ENCODE data around the gene TRAPPC2B. TPM values are rescaled to one million over a fixed set of nuclear protein-coding genes. Genes with fewer than 3 reads are reported as not detected.

TRAPPC2B gene
- total RNA-seq, 2 experiments from 2014 or later, result 10.5 to 10.9 TPM

DNA sequence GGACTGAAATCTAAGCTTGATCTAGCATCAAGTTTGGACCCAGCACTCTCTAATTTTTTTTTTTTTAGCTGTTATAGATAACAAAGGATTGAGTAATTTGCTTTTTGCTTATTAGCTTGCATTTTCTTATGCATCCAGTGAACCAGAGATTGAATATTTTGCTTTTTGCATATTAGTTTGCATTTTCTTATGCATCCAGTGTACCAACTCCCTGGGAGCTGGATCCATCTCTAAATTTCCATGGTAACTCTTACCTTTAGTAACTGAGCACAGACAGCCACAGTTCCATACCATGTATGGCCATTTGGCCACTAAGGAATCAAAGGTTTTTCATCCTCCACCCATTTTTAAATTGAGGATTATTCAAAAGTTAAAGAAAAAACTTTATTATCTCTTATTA lies 17.6 kb downstream of the TRAPPC2B start:
- CTCF ChIA-PET, result no interaction called here
- H3K9me3 Mint-ChIP-seq, result peaks cover 58% of the 10 kb centered on the region
- no peak overlapping the region for H3K27ac Mint-ChIP-seq
- no peaks in the 10 kb centered on the region for H3K4me1 Mint-ChIP-seq
- peaks cover 41% of the 10 kb centered on the region for H3K36me3 Mint-ChIP-seq (ENCODE audit: low read depth)
- POLR2A ChIA-PET, result no interaction called here
- no peaks in the 10 kb centered on the region for H3K27me3 Mint-ChIP-seq
- DNase-seq, result no peak
- H3K4me3 Mint-ChIP-seq, result no peak overlapping the region

DNA sequence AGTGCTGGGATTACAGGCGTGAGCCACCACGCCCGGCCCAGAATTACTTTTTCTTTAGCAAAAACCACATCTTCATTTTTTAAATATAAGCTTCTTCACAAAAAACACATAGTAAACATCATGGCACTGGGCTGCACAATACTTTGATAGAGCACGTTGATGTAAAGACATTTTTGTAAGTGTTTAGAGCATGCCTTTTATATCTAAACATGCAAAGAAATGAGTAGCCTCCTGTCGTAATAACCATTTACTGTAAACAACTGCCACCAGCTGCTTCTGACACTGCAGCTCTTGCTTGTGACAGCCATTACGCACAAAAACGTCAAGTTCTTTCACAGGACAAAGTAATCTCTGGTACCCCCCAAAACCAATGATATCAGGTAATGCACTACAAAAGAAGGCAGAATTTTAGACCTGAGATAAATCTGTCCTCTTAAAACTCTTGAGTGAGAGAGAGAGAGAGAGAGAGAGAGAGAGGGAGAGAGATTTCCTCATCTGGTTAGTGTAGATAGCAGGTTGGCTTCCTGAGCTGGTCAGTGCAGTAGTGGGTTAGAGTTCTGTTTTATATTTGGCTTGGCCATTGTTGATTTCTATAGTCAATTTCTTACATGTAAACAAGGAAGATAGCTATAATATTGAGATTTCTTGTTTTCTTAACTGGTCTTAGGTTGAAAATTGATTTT lies 19.6 kb downstream of the TRAPPC2B start:
- H3K9me3 Mint-ChIP-seq, result peaks cover 55% of the 10 kb centered on the region
- ChIA-PET CTCF (no interaction called here), POLR2A (no interaction called here)
- H3K4me1 Mint-ChIP-seq, result no peaks in the 10 kb centered on the region
- no peak for DNase-seq
- no peaks in the 10 kb centered on the region for H3K27me3 Mint-ChIP-seq
- peaks cover 25% of the 10 kb centered on the region for H3K36me3 Mint-ChIP-seq (ENCODE audit: low read depth)
- H3K4me3 Mint-ChIP-seq, result no peak overlapping the region
- H3K27ac Mint-ChIP-seq, result no peak overlapping the region

DNA sequence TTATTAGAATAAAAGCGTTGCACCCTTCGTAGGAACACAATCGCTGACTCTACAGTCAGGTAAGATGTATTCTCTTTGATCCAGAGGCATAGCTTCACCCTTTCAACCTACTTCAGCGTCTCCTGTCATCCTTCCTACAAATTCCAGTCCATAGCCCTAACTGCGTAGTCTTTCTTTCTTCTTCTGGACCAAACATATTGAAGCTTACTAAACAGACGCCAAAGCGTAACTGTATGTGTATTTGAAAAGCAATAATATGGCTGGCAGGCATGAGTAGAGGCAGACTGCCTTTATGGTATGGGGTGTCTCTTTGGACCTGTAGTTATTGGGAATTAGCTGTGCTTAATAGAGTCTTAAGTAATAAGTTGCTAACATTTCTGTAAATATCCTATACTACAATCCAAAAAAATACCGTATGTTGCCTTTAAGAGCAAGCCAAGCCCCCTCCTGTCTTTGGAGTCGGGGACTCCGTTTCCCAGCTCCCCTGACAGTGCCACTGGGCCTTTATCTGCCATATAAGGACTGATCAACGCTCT lies 25.9 kb downstream of the TRAPPC2B start:
- no peak for DNase-seq
- Mint-ChIP-seq H3K36me3 (ENCODE audit: low read depth) (peaks cover 51% of the 10 kb centered on the region), H3K27ac (peak overlapping the region; percentile 87), H3K9me3 (peaks cover 38% of the 10 kb centered on the region), H3K4me1 (peaks cover 39% of the 10 kb centered on the region), H3K4me3 (peak overlapping the region; percentile 98), H3K27me3 (no peaks in the 10 kb centered on the region)
- CTCF ChIA-PET, result interaction anchor here (1.5 to 1.7 kb wide), 2 partner anchors 22 to 38 kb away, joined by 3 to 5 read pairs; partner anchors contain the start of gene ZNF304
- POLR2A ChIA-PET, result interaction anchor here (0.8 to 2.0 kb wide), 12 partner anchors 9 to 794 kb away, joined by 3 to 12 read pairs (median 4); partner anchors contain the start of genes TRAPPC2B, ZNF134, ZNF264 and ZNF417

DNA sequence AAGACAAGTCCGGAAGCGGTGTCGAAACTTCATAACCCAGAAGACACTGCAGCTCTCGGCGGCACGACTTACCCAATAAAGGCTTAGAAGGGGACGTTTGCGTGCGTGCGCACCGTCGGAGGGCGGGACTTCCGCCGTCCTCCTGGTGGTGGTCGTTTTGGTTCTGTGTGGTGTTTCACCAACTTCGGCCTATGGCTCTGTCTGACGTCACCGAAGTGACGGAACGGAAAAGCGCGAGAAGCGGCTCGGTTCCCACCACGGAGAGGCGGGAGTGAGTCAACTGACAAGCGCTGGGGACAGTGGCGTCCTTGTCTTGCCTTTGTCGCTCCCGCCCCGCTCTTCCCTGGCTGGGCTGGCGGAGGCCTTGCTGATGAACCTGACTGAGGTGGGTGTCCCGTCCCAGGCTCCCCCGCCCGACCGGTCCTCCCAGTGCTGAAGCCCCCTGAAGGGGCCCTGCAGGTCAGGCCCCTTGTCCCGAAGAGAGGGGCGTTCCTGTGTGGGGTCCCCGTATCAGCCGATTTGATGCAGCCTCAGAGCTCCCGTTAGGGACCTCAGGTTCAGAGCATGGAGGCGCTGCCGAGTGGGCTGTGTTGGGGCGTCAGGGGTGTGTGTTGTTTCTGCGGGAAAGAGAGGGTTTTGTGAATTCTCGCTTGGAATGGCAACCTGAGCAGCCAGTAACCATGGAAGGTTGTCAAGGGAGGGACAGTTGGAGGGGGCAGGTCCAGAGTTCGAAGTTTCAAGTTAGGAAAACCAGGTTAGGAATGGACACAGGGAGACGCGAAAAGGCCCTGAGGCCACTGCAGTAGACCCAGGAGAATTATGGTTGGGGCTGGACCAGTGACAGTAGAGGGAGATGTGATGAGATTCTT lies 26.6 kb downstream of the TRAPPC2B start, which contains the start of gene ZNF548:
Gene ZNF548, plus strand, starts transcription at position 125 of the 869 bp plus-strand sequence. Its CDS starts 246 bp downstream, at position 371.
- Mint-ChIP-seq H3K27me3 (no peaks in the 10 kb centered on the region), H3K4me1 (peaks cover 43% of the 10 kb centered on the region), H3K36me3 (ENCODE audit: low read depth) (peaks cover 58% of the 10 kb centered on the region), H3K4me3 (peak within 1 kb of the TSS; percentile 98), H3K27ac (peak within 1 kb of the TSS; percentile 87), H3K9me3 (peaks cover 38% of the 10 kb centered on the region)
- ChIA-PET CTCF (interaction anchor here (1.5 to 1.7 kb wide), 2 partner anchors 22 to 39 kb away, joined by 3 to 5 read pairs; partner anchors contain the start of gene ZNF304), POLR2A (interaction anchor here (0.8 to 2.0 kb wide), 11 partner anchors 9 to 794 kb away, joined by 3 to 12 read pairs (median 4); partner anchors contain the start of genes TRAPPC2B, ZNF264, ZNF417 and ZNF419)
- peak; percentile 95 for DNase-seq

DNA sequence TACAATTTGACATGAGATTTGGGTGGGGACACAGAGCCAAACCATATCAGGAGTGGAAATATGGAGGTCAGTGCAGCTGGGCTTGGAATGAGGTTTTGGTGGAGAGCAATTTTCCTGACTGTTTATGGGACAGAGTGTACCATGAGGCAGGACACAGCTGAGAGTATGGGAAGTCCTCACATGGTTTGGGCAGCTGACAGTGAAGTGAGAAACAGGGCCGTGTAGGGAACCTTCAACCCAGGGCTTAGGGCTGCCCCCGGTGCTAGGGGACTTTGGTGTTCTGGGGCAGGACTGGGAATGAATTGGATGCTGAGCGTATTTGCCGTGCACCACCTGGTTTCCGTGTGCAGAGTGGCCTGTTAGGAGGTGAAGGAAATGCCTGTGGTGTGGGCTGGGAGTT lies 32.4 kb downstream of the TRAPPC2B start:
- CTCF ChIA-PET, result no interaction called here
- POLR2A ChIA-PET, result no interaction called here
- peaks cover 61% of the 10 kb centered on the region for H3K9me3 Mint-ChIP-seq
- H3K4me3 Mint-ChIP-seq, result no peak overlapping the region
- H3K27ac Mint-ChIP-seq, result no peak overlapping the region
- H3K36me3 Mint-ChIP-seq (ENCODE audit: low read depth), result peaks cover 90% of the 10 kb centered on the region
- H3K27me3 Mint-ChIP-seq, result no peaks in the 10 kb centered on the region
- H3K4me1 Mint-ChIP-seq, result peaks cover 24% of the 10 kb centered on the region
- no peak for DNase-seq

DNA sequence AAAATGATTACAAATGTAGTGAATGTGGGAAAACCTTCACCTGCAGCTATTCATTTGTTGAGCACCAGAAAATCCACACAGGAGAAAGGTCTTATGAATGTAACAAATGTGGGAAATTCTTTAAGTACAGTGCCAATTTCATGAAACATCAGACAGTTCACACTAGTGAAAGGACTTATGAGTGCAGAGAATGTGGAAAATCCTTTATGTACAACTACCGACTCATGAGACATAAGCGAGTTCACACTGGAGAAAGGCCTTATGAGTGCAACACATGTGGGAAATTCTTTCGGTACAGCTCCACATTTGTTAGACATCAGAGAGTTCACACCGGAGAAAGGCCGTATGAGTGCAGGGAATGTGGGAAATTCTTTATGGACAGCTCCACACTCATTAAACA lies 35.5 kb downstream of the TRAPPC2B start:
- Mint-ChIP-seq H3K4me1 (peaks cover 9% of the 10 kb centered on the region), H3K4me3 (no peak overlapping the region), H3K9me3 (peaks cover 71% of the 10 kb centered on the region), H3K27me3 (no peaks in the 10 kb centered on the region), H3K36me3 (ENCODE audit: low read depth) (peaks cover 82% of the 10 kb centered on the region), H3K27ac (no peak overlapping the region)
- POLR2A ChIA-PET, result interaction anchor here (0.7 kb wide), 1 partner anchor 9 kb away, joined by 3 read pairs; the partner anchor contains the start of gene ZNF548
- DNase-seq, result no peak
- CTCF ChIA-PET, result no interaction called here

DNA sequence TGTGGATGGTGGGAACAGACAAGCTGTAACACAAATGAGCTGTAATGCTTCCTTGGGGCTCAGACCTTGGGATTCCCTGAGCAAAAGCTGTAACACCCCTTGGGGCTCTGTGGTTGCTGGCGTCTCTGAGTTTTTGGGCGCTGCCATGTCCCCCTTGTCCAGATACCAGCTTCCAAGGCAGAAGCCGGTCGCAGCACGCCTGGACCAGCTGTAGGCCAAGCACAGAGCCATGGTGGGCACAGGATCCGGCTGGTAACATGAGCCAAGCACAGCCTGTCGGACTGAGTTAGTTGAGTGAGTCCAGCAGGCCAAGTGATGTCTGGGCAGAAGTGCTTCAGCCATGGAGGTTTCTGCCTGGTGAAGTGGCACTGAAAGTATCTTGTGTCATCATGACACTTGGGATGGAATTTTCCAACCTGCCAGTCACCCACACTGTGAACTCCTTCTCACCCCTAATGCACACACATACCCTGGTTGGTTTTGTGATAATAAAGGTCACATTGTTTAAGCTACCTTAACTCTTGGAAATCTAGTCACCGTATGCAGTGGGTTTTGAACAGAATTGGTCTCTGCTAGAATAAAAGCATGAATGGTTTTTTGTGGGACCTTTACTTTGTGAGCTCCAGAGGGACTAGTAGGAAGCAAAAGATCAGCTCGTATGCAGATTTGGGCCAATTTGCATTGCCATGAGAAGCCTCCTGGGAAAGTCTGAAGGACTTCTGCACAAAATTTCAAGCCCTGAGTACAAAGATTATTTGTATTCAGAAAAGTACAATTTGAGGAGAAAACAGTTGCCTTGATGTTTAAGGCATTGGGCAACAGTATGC lies 40.6 kb downstream of the TRAPPC2B start:
- Mint-ChIP-seq H3K27me3 (no peaks in the 10 kb centered on the region), H3K36me3 (ENCODE audit: low read depth) (peaks cover 32% of the 10 kb centered on the region), H3K9me3 (peaks cover 34% of the 10 kb centered on the region), H3K27ac (no peak overlapping the region), H3K4me1 (peaks cover 4% of the 10 kb centered on the region), H3K4me3 (no peak overlapping the region)
- POLR2A ChIA-PET, result no interaction called here
- CTCF ChIA-PET, result interaction anchor here (0.7 kb wide), 1 partner anchor 36 kb away, joined by 3 read pairs; no protein-coding TSS in a partner anchor
- no peak for DNase-seq

DNA sequence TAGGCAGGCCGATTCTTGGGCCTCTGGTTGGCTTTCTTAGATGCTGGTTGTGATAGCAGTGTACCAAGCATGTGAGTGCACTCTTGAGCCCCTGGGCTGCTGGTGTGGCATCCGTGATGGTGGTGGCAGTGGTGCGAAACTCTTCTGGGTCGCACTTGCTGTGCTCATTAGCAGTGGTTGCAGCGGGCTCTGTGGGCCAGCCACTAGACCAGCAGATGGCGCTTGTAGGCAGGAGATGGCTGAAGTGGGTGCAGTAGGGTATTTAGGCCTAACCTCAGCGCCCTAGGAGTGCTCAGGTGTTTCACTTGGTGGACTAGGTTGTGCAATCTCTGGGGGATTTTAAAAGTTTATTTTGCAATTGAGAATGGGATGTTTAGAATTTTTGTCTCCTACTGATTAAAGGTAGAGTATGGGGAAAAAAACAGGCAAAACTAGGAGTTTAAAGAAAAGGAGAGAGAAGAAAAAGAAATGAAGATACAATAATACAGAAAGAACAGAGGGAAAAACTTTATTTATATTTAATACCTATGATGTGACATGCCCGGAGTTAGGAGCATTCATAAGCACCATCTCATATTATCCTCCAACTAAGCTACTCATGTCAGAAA lies 43.3 kb downstream of the TRAPPC2B start:
- Mint-ChIP-seq H3K36me3 (ENCODE audit: low read depth) (peaks cover 15% of the 10 kb centered on the region), H3K27me3 (no peaks in the 10 kb centered on the region), H3K9me3 (peaks cover 15% of the 10 kb centered on the region), H3K4me3 (no peak overlapping the region), H3K27ac (no peak overlapping the region), H3K4me1 (peaks cover 18% of the 10 kb centered on the region)
- CTCF ChIA-PET, result no interaction called here
- peak; percentile 73 for DNase-seq
- POLR2A ChIA-PET, result no interaction called here

DNA sequence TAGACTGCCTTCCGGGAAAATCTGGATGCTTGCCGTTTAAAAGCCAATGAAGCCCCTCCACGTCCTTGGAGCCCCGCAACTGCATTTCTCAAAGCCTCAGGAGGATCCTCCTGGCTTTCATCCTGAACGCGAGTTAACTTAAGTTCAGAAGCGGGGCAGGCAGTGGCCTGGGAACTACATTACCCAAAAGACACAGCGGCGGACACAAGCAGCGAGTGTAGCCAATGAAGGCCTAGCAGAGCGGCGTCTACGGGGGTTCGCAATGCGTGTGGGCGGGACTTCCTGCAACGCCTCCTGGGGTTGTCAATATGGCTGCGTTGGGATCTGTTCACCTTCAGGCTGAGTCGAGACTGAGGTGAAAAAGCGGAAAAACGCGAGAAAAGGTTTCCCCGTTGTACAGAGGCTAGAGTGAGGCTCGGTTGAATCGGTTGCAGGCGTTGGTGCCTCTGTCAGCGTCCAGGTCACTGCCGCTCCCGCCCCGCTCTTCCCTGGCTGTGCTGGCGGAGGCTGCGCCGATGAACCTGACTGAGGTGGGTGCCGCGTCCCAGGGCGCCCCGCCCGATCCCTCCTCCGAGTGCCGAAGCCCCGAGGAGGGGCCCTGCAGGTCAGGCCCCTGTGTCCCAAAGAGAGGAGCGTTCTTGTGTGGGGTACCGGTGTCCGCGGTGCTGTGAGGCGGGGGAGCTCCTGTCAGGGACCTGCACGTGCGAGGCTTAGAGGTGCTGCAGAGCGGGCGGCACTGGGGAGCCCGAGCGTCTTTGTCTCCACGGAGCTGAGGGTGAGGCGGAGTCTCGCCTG lies 47.7 kb downstream of the TRAPPC2B start, which contains the start of gene ZNF17:
Gene ZNF17, plus strand, starts transcription at position 285 of the 795 bp plus-strand sequence. CDS start 2,455 bp downstream, outside the sequence.
- peak; percentile 93 for DNase-seq
- ChIA-PET CTCF (interaction anchor here (0.6 kb wide), 1 partner anchor 130 kb away, joined by 3 read pairs; no protein-coding TSS in a partner anchor), POLR2A (no interaction called here)
- H3K27me3 Mint-ChIP-seq, result no peaks in the 10 kb centered on the region
- H3K36me3 Mint-ChIP-seq (ENCODE audit: low read depth), result peaks cover 35% of the 10 kb centered on the region
- H3K4me3 Mint-ChIP-seq, result peak within 1 kb of the TSS; percentile 94
- peak within 1 kb of the TSS; percentile 79 for H3K27ac Mint-ChIP-seq
- H3K9me3 Mint-ChIP-seq, result peaks cover 17% of the 10 kb centered on the region
- H3K4me1 Mint-ChIP-seq, result peaks cover 27% of the 10 kb centered on the region
